AG04450 (cell line): ENCODE results near the gene CFAP47. TPM values are rescaled to one million over a fixed set of nuclear protein-coding genes. Genes with fewer than 3 reads are reported as not detected.

Source experiments
- CTCF ChIA-PET: fragments of 300-600, 350-600 bp; formaldehyde crosslinking; extraction: SDS; loops from one replicate; lab custom pipeline; 2022; ENCODE audit warnings: antibody characterized with exemption, inconsistent platforms; lab: Charles Lee
- POLR2A ChIA-PET: fragments of 350-600 bp; formaldehyde crosslinking; extraction: SDS; loops from one replicate; lab custom pipeline; 2021; ENCODE audit warnings: antibody characterized with exemption, inconsistent platforms; lab: Yijun Ruan, JAX
- DNase-seq: peaks from one replicate; pipeline ENCODE4 v3.0.0-alpha.2; 2011; ENCODE audit warnings: low read depth, low spot score
- H3K27ac ChIP-seq: one replicate; pipeline ENCODE4 v1.5.1; 2012; ENCODE audit warnings: low read depth, low read length, control low read depth
- H3K27me3 ChIP-seq: one replicate; pipeline ENCODE4 v1.6.0; 2012; ENCODE audit warnings: low read length; ENCODE audit not compliant: control insufficient read depth, insufficient read depth
- H3K4me3 ChIP-seq: 2 replicates; pipeline ENCODE4 v1.5.1; 2011; ENCODE audit warnings: mild to moderate bottlenecking, low read depth, low read length, control low read depth
- H3K9me3 ChIP-seq: 2 replicates; pipeline ENCODE4 v1.5.1; 2012; ENCODE audit warnings: low read length; ENCODE audit not compliant: control insufficient read depth, insufficient read depth
- CTCF ChIP-seq: IDR thresholded peaks from 2 replicates; pipeline ENCODE4 v1.5.1; 2011; ENCODE audit warnings: low read depth, low read length, control low read depth, inconsistent platforms
- polyA plus RNA-seq: library from polyadenylated mRNA; depleted of rRNA; stranded (reverse); fragments of >200 nt; gene quantifications from 2 replicates; pipeline ENCODE4 v1.2.3, GENCODE V29; 2011

The CFAP47 gene
- polyA plus RNA-seq, 1 experiment, result not detected

- TF ChIP-seq CTCF, result no peak
- ChIA-PET POLR2A (no interaction called here), CTCF (no interaction called here)
- H3K27me3 ChIP-seq, result no peaks in the 10 kb centered on the region
- H3K4me3 ChIP-seq, result no peak overlapping the region
- DNase-seq, result no peak
- H3K27ac ChIP-seq, result no peak overlapping the region
- H3K9me3 ChIP-seq, result no peaks in the 10 kb centered on the region
Measured at GRCh38 chrX:36336751-36337150, 417.2 kb downstream of the CFAP47 start.

GRCh38 chrX:36344301-36344700 lies 424.8 kb downstream of the CFAP47 start:
- POLR2A ChIA-PET, result no interaction called here
- no peak for DNase-seq
- TF ChIP-seq CTCF, result no peak
- Histone ChIP-seq H3K4me3 (no peak overlapping the region), H3K27ac (no peak overlapping the region), H3K9me3 (no peaks in the 10 kb centered on the region), H3K27me3 (no peaks in the 10 kb centered on the region)
- CTCF ChIA-PET, result no interaction called here

GRCh38 chrX:36348509-36348908 lies 429.0 kb downstream of the CFAP47 start:
- no peaks in the 10 kb centered on the region for H3K9me3 ChIP-seq
- CTCF ChIA-PET, result no interaction called here
- no peak overlapping the region for H3K4me3 ChIP-seq
- no peak overlapping the region for H3K27ac ChIP-seq
- no peak for TF ChIP-seq CTCF
- DNase-seq, result no peak
- POLR2A ChIA-PET, result no interaction called here
- no peaks in the 10 kb centered on the region for H3K27me3 ChIP-seq

- CTCF ChIA-PET, result no interaction called here
- Histone ChIP-seq H3K4me3 (no peak overlapping the region), H3K27ac (no peak overlapping the region), H3K27me3 (no peaks in the 10 kb centered on the region), H3K9me3 (no peaks in the 10 kb centered on the region)
- POLR2A ChIA-PET, result no interaction called here
- no peak for TF ChIP-seq CTCF
- no peak for DNase-seq
Measured at GRCh38 chrX:36357855-36358254, 438.3 kb downstream of the CFAP47 start.

- no peak for TF ChIP-seq CTCF
- CTCF ChIA-PET, result no interaction called here
- POLR2A ChIA-PET, result no interaction called here
- DNase-seq, result no peak
- Histone ChIP-seq H3K9me3 (no peaks in the 10 kb centered on the region), H3K4me3 (no peak overlapping the region), H3K27me3 (no peaks in the 10 kb centered on the region), H3K27ac (no peak overlapping the region)
Measured at GRCh38 chrX:36364262-36364661, 444.7 kb downstream of the CFAP47 start.
